RPMI8226 (cell line): ENCODE data around the gene GPX3.

Source experiments
- DNase-seq: peaks from one replicate; pipeline ENCODE4 v3.0.0-alpha.2; 2015

Gene GPX3

DNA sequence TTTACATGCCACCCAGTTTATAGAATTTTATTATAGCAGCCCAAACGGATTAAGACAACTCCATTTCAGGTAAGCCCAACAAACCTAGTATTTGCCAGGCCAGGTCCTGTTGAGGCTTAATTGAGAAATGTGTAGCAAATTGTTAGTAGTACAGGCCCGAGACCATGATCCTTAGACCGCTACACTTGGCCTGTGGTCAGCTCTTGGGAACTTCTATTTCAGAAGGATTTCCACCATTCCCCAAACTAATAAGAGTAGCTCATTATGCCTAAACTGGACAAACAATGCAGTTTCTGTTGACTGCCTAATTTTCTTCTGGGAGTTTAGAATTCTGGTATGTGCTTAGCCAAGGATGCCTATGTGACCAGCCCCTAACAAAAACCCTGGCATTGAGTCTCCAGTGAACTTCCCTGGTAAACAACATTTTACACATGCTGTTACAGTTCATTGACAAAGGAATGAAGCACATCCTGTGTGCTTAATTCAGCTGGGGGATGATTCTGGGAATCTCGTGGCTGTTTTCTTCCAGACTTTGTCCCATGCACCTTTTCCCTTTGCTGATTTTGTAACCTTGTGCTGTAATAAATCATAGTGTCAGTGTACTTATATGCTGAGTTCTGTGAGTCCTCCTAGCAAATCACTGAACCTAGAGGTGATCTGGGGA lies 5.6 kb upstream of the GPX3 start:
- DNase-seq = no peak

DNA sequence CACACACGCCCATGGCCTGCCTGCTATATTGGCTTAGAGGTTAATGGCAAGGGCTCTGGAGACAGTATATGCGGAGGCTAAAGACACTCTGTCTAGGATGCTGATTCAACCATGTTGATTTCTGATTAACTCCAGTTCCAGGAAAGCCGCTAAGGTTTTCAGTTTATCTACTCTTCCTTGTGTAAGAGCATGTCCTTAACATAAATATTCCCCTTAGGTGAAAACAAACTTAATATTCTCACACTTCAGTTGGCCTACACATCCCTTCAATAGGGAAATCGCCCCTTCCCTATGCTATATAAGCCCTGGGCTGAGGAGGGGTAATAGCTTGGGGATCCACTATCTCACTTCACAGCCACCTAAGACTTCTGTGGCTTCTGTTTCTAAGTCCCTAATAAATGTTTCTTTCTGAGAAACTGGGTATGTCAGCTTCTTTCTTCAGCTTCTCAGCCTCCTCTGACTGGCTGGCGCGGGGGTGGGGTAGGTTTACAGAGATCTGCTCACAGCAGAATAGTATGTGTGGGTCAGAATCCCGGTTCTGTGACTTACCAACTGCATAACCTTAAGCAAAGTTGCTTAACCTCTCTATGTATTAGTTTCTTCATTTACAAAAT lies 4.3 kb upstream of the GPX3 start:
- no peak for DNase-seq

DNA sequence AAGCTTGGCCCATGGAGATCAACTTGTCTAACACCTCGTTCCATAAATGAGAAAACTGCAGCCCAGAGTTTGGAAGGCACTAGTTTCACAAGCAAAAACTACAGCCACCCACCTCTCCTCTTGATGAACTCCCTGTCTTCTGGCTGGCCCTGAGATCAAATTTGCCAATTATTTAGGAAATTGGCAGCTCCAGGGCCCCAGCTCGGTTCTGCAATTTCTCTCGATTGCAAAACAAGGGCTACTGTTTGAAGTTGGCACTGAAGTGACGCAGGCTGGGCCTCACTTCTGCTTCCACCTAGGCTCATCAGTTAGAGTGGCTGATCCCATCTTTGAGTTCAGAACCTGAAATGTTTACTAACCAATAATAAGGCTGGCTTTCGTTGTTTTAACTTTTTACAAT lies 3.7 kb upstream of the GPX3 start:
- DNase-seq = no peak

DNA sequence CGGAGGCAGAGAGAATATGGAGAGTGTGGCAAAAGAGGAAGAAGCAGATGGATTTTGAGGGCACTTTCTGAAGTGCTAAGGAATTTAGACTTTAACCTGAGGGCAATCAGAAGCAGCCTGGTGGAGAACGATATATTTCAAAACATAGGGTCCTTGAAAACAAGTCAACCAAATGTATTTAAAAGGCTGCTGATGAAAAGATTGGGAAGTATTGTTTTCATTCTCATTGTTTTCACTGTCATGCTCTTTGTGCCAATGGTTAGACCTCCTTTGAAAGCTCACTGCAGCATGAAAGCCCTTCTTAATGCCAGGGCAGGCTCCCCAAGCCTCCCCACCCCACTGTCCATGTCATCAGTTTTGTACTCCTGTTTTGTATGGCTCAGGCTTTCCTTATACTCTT lies 2.5 kb upstream of the GPX3 start:
- no peak for DNase-seq

DNA sequence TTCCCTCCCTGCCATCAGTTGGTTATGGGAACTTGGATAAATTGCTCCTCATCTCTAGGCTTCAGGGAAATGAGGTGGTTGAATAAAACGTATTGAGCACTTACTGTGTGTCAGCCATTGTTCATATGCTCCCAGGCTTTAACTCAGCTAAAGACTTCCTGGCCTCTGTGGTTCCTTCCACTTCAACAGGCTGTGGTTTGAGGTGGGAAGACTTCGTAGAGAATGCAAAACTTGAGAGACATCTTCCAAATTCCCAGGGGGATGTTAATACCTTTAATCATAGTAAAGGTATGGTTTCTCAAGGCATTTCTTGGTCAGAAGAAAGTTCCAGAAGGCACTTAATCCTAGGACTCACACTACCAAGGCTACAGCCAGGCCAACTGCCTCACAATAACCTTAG lies 1.5 kb upstream of the GPX3 start:
- DNase-seq = no peak

DNA sequence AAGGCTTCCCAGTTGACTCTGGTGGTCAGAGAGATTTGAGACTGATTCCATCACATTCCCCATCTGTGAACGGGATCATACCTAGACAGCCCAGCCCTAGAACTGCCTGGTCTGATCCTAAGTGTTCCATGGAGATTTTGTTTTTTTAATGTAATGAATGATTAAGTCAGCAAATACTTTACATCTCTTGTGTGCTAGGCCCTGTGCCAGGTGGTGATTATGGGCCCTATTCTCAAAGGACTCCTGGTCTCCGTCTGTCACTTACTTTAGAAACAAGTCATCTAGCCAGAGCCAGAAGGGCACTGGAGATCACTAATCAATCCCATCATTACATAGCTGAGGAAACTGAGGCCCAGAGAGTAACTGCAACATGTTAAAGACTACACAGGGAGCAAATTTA lies 1.1 kb upstream of the GPX3 start:
- DNase-seq = no peak

- no peak for DNase-seq
Measured at GRCh38 chr5:151021746-151022145, 1.4 kb downstream of the GPX3 start.

DNA sequence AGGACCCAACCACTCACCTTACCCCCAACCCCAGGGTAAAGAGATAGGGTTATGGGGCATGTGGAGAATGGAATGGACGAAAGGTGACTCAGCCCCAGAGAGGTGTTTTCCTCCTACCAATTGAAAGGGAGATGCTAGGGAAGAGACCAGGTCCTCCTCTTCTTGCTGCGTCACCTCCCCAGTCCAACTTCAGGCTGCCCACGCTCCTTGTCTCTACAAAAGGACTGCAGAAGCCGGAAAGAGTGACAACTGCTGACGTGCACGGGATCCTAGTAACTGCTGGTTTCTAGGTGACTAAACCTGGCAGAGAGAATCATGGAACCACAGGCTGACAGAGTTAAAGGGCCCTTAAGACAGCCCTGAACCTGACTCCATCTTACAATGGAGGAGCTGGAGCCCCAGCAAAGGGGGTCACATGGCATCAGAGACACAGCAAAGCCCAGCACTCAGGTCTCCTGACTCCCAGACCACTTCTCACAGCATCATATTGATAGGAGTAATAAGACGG lies 2.2 kb downstream of the GPX3 start:
- no peak for DNase-seq

DNA sequence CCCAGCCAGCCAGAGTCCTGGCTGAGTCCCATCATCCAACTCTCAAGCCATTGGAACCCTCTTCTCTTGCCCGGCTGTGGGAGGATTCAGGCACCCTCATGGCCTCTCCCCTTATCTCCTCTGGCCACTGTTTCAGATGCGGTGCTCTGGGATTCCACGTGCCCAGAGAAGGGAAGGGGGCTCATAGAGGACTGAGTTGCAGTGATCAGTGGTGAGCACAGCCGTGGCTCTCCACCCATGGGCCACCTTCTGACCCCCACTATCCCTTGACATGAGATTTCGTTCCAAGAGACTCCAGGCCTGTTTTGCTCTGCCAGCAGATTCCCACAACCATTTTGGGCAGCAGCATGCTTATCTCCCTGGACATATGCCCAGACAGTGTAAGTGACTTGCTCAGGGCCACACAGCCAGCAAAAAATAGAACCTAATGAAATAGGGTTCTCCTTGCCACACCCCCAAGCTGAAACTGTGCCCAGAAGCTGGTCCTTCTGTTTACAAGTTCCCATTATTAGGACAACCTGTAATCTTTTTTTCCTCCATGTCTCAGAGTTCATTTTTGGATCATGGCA lies 2.7 kb downstream of the GPX3 start:
- DNase-seq = no peak

- DNase-seq = no peak
Measured at GRCh38 chr5:151023651-151024050, 3.3 kb downstream of the GPX3 start.

DNA sequence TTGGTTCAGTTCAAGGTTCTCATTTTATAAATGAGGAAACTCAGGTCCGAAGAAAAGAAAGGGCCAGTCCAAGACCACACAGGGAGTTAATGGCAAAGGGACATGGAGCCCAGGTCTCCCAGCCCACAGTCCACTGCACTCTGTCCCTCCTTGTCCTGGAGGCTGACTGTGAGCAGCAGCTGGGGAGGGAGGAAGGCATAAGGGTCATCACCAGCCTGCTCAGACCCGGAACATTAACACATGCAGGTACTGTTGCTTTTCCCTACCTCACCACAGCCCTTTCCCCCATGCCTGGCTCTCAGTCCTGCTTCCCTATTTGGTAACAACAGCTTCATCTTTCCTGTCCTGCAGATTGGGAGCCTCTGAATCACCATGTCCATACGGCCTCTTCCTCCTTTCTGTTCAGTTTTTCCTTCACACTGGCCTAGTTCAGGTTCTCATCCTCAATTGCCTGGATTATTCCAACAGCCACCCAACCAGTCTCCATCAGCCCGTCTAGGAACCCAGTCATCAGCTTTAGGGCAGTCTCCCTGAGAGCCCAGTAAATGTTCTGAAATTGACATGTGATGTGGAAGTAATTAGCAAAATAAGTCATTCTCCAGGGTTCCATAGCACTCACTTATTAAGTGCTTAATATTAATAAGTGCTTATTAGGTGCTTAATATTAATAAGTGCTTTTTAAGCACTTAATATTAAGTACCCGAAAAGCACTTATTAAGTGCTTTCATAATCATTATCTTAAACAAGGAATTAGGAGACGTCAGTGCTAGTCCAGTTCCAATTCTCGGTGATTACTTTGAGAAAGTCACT lies 4.3 kb downstream of the GPX3 start:
- DNase-seq = no peak

GRCh38 chr5:151025250-151025606 lies 4.8 kb downstream of the GPX3 start:
- DNase-seq = no peak

DNA sequence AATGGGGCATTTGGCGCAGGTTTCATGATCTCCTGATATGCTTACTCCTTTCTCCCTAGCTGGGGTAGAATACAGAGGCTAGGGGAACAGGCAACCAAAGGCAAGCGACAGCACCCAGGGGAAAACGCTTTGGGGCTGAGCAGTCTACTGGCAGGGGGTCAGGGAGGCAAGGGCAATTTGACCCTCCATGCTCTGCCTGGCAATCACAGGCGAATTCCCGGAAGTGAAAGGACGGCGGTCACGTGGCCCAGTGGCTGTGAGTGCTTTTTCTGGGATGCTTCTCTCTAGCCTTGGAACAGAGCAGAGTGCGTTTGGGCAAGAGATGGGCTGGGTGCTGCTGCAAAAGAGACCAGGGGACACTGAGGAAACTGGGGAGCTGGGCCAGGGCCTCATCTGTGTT lies 5.7 kb downstream of the GPX3 start:
- DNase-seq = no peak

DNA sequence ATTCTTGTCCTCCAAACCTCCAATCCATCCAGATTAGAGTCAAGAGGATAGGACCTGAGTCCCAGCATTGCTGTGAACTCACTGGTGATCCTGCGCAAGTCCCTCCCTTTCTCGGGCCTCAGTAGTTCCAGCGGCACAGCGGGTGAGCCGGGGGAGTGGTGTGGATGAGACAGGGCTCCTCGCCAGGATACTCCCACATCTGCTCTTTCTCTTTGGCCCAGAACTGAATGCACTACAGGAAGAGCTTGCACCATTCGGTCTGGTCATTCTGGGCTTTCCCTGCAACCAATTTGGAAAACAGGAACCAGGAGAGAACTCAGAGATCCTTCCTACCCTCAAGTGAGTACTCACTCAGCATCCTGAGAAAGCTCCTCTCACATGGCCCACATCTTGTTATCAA lies 6.3 kb downstream of the GPX3 start:
- DNase-seq = no peak

DNA sequence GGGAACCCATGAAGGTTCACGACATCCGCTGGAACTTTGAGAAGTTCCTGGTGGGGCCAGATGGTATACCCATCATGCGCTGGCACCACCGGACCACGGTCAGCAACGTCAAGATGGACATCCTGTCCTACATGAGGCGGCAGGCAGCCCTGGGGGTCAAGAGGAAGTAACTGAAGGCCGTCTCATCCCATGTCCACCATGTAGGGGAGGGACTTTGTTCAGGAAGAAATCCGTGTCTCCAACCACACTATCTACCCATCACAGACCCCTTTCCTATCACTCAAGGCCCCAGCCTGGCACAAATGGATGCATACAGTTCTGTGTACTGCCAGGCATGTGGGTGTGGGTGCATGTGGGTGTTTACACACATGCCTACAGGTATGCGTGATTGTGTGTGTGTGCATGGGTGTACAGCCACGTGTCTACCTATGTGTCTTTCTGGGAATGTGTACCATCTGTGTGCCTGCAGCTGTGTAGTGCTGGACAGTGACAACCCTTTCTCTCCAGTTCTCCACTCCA lies 7.6 kb downstream of the GPX3 start:
- DNase-seq = no peak

DNA sequence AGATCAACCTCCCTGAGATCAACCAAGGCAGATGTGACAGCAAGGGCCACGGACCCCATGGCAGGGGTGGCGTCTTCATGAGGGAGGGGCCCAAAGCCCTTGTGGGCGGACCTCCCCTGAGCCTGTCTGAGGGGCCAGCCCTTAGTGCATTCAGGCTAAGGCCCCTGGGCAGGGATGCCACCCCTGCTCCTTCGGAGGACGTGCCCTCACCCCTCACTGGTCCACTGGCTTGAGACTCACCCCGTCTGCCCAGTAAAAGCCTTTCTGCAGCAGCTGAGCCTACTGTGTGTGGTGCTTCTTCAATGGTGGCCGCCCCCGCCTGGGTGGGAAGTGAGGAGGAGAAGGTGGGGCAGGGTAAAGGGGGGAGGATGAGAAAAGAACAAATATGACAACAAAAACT lies 8.3 kb downstream of the GPX3 start:
- no peak for DNase-seq

- no peak for DNase-seq
Measured at GRCh38 chr5:151029179-151030055, 9.0 kb downstream of the GPX3 start.

GRCh38 chr5:151030056-151030336 lies 9.6 kb downstream of the GPX3 start:
- DNase-seq = no peak

DNA sequence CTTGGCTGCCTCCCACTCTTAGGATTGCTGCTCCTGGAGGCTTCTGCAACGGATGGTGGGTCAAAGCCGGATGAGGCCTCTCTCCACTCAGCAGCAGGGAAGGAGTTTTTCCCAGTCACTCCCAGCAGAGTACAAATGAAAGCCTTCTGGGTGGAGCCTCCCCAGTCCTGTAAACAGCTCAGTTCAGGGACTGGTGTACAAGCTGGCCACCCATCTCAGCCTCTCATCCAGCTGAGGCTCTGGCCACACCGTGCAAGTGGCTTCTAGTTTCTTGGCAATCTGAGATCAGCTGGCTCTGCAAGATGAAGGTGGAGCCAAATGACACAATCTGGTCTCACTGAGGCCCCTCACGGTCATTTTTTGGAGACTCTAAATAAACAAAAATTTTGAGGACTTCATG lies 10.0 kb downstream of the GPX3 start:
- DNase-seq = no peak

DNA sequence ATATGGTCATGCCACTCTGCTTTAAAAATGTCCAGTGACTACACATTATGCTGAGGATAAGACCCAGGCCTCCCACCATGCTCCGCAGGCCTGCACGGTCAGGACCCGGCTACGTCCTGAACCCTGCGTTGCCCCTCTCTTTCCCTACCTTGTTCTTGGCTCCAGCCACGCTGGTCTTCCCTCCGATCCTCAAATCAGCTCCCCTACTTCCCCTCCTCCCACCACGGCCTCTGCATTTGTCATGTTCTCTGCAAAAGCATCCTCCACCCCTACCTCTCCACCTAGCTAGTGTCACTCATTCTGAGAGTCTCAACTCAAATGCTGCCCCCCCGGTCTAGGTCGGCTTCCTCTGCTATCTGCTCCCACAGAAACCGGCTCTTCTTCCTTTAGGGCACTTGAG lies 11.2 kb downstream of the GPX3 start:
- DNase-seq = no peak

DNA sequence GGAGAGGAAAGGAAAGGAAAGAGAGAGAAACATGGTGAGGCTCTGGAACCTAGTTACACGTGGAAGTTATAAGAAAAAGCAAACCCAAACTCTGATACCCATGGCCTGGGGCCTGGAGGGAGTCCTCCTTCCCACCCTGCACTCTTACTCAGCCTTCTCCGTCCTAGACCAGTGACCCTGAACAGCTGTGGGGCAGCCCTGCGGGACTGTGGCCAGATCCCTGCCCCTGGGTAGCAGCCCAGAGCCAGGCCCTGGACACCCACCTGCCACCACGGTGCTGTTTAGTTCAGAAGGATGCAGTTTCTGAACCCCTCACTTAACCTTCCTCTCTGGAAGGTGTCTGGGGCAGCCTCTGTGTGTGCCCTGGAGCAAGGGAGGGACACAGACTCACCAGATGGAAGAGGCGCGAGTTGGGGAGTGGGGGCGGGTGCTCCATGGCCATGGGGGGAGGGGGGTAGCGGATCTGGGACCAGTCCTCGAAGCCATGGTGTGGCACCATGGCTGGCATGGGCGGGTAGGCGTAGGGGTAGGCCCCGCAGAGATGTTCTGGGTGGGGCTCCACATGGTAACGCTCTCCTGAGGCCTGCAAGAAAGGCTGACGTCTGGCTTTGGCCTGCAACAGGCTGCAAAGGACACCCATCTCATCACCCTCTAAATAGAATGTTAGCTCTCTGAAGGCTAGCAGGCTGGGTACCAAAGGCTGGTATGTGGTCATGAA lies 13.0 kb downstream of the GPX3 start:
- DNase-seq = no peak
